HCT116 (cell line): Measurements from ENCODE around the gene DCDC2C.

Source experiments
- CEBPB ChIP-seq: IDR thresholded peaks from 2 replicates; pipeline ENCODE4 v1.6.1; 2012; ENCODE audit warnings: low read depth
- CTCF ChIP-seq, 3 experiments: fragments of 200-600 bp in 1 of 3; sonication (generic) in 1 of 3; IDR thresholded peaks in 2 of 3; conservative IDR thresholded peaks in 1 of 3; 2 replicates each; pipeline ENCODE4 v1.5.1; 2012 to 2017; ENCODE audit warnings: low read depth in 2 of 3, low read length in 2 of 3, antibody characterized with exemption in 1 of 3, borderline replicate concordance in 1 of 3, control low read depth in 1 of 3, mild to moderate bottlenecking in 1 of 3, mixed read lengths in 1 of 3, mixed run types in 1 of 3, moderate library complexity in 1 of 3; ENCODE audit not compliant: insufficient read depth in 1 of 3
- ELF1 ChIP-seq: IDR thresholded peaks from 2 replicates; pipeline ENCODE4 v1.6.1; 2012; ENCODE audit warnings: low read depth, borderline replicate concordance
- POLR2A ChIP-seq: IDR thresholded peaks from 2 replicates; pipeline ENCODE4 v1.7.0; 2011; ENCODE audit warnings: borderline replicate concordance; ENCODE audit not compliant: insufficient read depth, insufficient read length; ENCODE audit errors: extremely low read depth
- REST ChIP-seq: IDR thresholded peaks from 2 replicates; pipeline ENCODE4 v1.6.1; 2012; ENCODE audit warnings: low read depth
- SIN3A ChIP-seq: IDR thresholded peaks from 2 replicates; pipeline ENCODE4 v1.6.1; 2012; ENCODE audit warnings: low read depth

GRCh38 chr2:3654011-3654410 lies 49.4 kb upstream of the DCDC2C start:
- TF ChIP-seq CTCF (IDR thresholded peaks at IDR 0.05 in 2 of 3, conservative IDR thresholded peaks at IDR 0.05 in 1 of 3; ENCODE audit: borderline replicate concordance in 1 of 3, insufficient read depth in 1 of 3, low read depth in 2 of 3, low read length in 2 of 3) (no peak), POLR2A (no peak), SIN3A (no peak), REST (no peak), ELF1 (no peak), CEBPB (no peak)
